HepG2 (cell line): ENCODE measurements around the gene ZNF180. TPM values are rescaled to one million over a fixed set of nuclear protein-coding genes. Genes with fewer than 3 reads are reported as not detected.

ENCODE experiments used
- ELF4 ChIP-seq: sonication (generic); formaldehyde crosslinking; IDR thresholded peaks from 2 replicates; pipeline ENCODE4 v1.5.0; 2020; ENCODE audit warnings: missing genetic modification reagents, mild to moderate bottlenecking, moderate library complexity, borderline replicate concordance
- FOXP1 ChIP-seq, 2 experiments: fragments of 450-650 bp in 1 of 2; IDR thresholded peaks; 2 replicates each; pipeline ENCODE4 v1.6.1; 2017 to 2018; ENCODE audit warnings: antibody characterized with exemption in 1 of 2
- GABPB1 ChIP-seq: IDR thresholded peaks from 2 replicates; pipeline ENCODE4 v1.6.1; 2016; ENCODE audit warnings: mild to moderate bottlenecking, missing genetic modification reagents, moderate library complexity, missing compliant biosample characterization
- HMGA1 ChIP-seq: sonication (generic); formaldehyde crosslinking; conservative IDR thresholded peaks from 2 replicates; pipeline ENCODE4 v1.4.0; 2020; ENCODE audit warnings: missing genetic modification reagents
- MXI1 ChIP-seq: IDR thresholded peaks from 3 replicates; pipeline ENCODE4 v1.6.1; 2012; ENCODE audit warnings: low read depth, low read length, inconsistent platforms, borderline replicate concordance
- NR1H2 ChIP-seq: sonication (generic); formaldehyde crosslinking; IDR thresholded peaks from 2 replicates; pipeline ENCODE4 v1.8.1; 2022; ENCODE audit warnings: low read depth, missing genetic modification reagents, borderline replicate concordance
- SOX5 ChIP-seq: IDR thresholded peaks from 2 replicates; pipeline ENCODE4 v1.6.1; 2016; ENCODE audit warnings: borderline replicate concordance
- TCF7L2 ChIP-seq: IDR thresholded peaks from 2 replicates; pipeline ENCODE4 v1.6.1; 2011; ENCODE audit warnings: mild to moderate bottlenecking, low read depth, low read length, moderate library complexity
- THAP9 ChIP-seq: sonication (generic); formaldehyde crosslinking; IDR thresholded peaks from 2 replicates; pipeline ENCODE4; 2020; ENCODE audit warnings: missing genetic modification reagents, mild to moderate bottlenecking, borderline replicate concordance
- ZBTB46 ChIP-seq: sonication (generic); formaldehyde crosslinking; IDR thresholded peaks from 2 replicates; pipeline ENCODE4 v1.4.0; 2020; ENCODE audit warnings: mild to moderate bottlenecking, missing genetic modification reagents, borderline replicate concordance
- ZHX1 ChIP-seq: sonication (generic); formaldehyde crosslinking; IDR thresholded peaks from 2 replicates; pipeline ENCODE4 v1.8.1; 2022; ENCODE audit warnings: low read depth, mild to moderate bottlenecking, missing genetic modification reagents
- ZKSCAN8 ChIP-seq: IDR thresholded peaks from 2 replicates; pipeline ENCODE4 v1.6.1; 2016; ENCODE audit warnings: borderline replicate concordance, missing genetic modification reagents, missing compliant biosample characterization
- ZMAT3 ChIP-seq: sonication (generic); formaldehyde crosslinking; conservative IDR thresholded peaks from 2 replicates; pipeline ENCODE4 v1.7.0; 2021; ENCODE audit warnings: missing genetic modification reagents
- ZNF232 ChIP-seq: sonication (generic); formaldehyde crosslinking; IDR thresholded peaks from 2 replicates; pipeline ENCODE4 v1.4.0; 2020; ENCODE audit warnings: missing genetic modification reagents, borderline replicate concordance
- ZNF274 ChIP-seq: sonication (generic); formaldehyde crosslinking; IDR thresholded peaks from 2 replicates; pipeline ENCODE4 v1.5.1; 2020; ENCODE audit warnings: mild to moderate bottlenecking, missing genetic modification reagents
- ZNF362 ChIP-seq: sonication (generic); formaldehyde crosslinking; IDR thresholded peaks from 2 replicates; pipeline ENCODE4 v1.4.0; 2020; ENCODE audit warnings: missing genetic modification reagents, mild to moderate bottlenecking, borderline replicate concordance
- ZNF432 ChIP-seq: sonication (generic); formaldehyde crosslinking; IDR thresholded peaks from 2 replicates; pipeline ENCODE4 v1.5.0; 2020; ENCODE audit warnings: missing genetic modification reagents, mild to moderate bottlenecking, borderline replicate concordance
- ZNF883 ChIP-seq: sonication (generic); formaldehyde crosslinking; IDR thresholded peaks from 2 replicates; pipeline ENCODE4 v1.5.1; 2020; ENCODE audit warnings: mild to moderate bottlenecking, missing genetic modification reagents; ENCODE audit errors: not compliant biosample characterization
- polyA plus RNA-seq, 8 experiments: library from polyadenylated mRNA; depleted of rRNA in 3 of 8; stranded (reverse) in 7 of 8; unstranded in 1 of 8; fragments of >200 nt; fragmentation: Illumina TruSeq in 4 of 8; extraction: Trizol in 4 of 8; gene quantifications; 2 replicates each; pipeline versions ENCODE4 v1.2.1 to v1.2.3, GENCODE V29; 2011 to 2016; ENCODE audit warnings: low read depth in 4 of 8, missing spikeins in 1 of 8, mixed read lengths in 1 of 8; ENCODE audit not compliant: insufficient read depth in 1 of 8
- total RNA-seq, 5 experiments: library from RNA; depleted of rRNA; stranded (reverse); fragments of >200 nt; fragmentation: Illumina TruSeq; extraction: Trizol; gene quantifications; 2 replicates each; pipeline ENCODE4 v1.2.3, GENCODE V29; 2016; ENCODE audit warnings: low read depth in 1 of 5

Gene ZNF180
- total and polyA plus RNA-seq, 2 of the 13 experiments (the other 11 are each of a cell fraction or from before 2014, with no cell fraction given), result 0.92 to 9.3 TPM

GRCh38 chr19:44499962-44500949 is at the start of gene ZNF180 (continued):
- TF ChIP-seq ZNF274 (CRISPR knock-in tag), result peak; percentile 77; the same call in 1 of the 2 replicates
- no peak for TF ChIP-seq TCF7L2
- peak; percentile 99 for TF ChIP-seq GABPB1 (CRISPR knock-in tag)
- no peak; the same call in 1 of the 2 replicates for TF ChIP-seq SOX5 (CRISPR knock-in tag)
- TF ChIP-seq ZNF362, result 0 out of 2 replicates have a peak, but pooled peaks have one; percentile 35
- TF ChIP-seq ZNF883, result peak; percentile 84
- peak; percentile 98 for TF ChIP-seq ELF4 (CRISPR knock-in tag)
- no peak for TF ChIP-seq ZNF432 (CRISPR knock-in tag)
- no peak for TF ChIP-seq NR1H2 (CRISPR knock-in tag)
- no peak for TF ChIP-seq HMGA1
- TF ChIP-seq ZKSCAN8, result no peak
- no peak for TF ChIP-seq MXI1
- peak; percentile 93 for TF ChIP-seq ZMAT3
- TF ChIP-seq ZNF232 (CRISPR knock-in tag), result peak; percentile 68; the same call in 1 of the 2 replicates
- TF ChIP-seq THAP9 (CRISPR knock-in tag), result peak; percentile 94
- no peak for TF ChIP-seq FOXP1 (IDR thresholded peaks at IDR 0.05)
- no peak for TF ChIP-seq FOXP1 (CRISPR knock-in tag; IDR thresholded peaks at IDR 0.05)
- no peak for TF ChIP-seq ZBTB46 (CRISPR knock-in tag)
- TF ChIP-seq ZHX1, result peak; percentile 63
